IMR-90 (cell line): ENCODE results near the gene NFKBIA. TPM values are rescaled to one million over a fixed set of nuclear protein-coding genes. Genes with fewer than 3 reads are reported as not detected.

ENCODE experiments used
- ATAC-seq: fragments of 200-7000 bp; cut with Tn5 transposase; 2 replicates; pipeline ENCODE4 v1.9.1; 2020; ENCODE audit warnings: low read depth, mild to moderate bottlenecking, moderate library complexity
- BruUV-seq: library from RNA; stranded (reverse); fragments of 400-500 nt; replicated peaks from 2 replicates; lab custom pipeline; 2021; lab: Mats Ljungman, UMichigan
- CTCF ChIA-PET: fragments of 300-600 bp; formaldehyde crosslinking; extraction: SDS; loops from one replicate; lab custom pipeline; 2021; ENCODE audit warnings: antibody characterized with exemption; lab: Yijun Ruan, JAX
- POLR2A ChIA-PET: fragments of 300-600 bp; sonication (Branson Sonifier 250); formaldehyde crosslinking; loops from one replicate; lab custom pipeline; 2022; ENCODE audit warnings: antibody characterized with exemption; ENCODE audit not compliant: unreplicated experiment; lab: Charles Lee
- DNase-seq: peaks from one replicate; pipeline ENCODE4 v3.0.0; 2013
- H2AFZ ChIP-seq: replicated peaks from 2 replicates; pipeline ENCODE3; 2013; ENCODE audit warnings: low read length, mild to moderate bottlenecking; ENCODE audit not compliant: poor library complexity
- H2AK5ac ChIP-seq: 2 replicates; pipeline ENCODE4 v1.6.1; 2013; ENCODE audit warnings: low read depth, low read length, inconsistent platforms
- H2AK9ac ChIP-seq: replicated peaks from 2 replicates; pipeline ENCODE3; 2013; ENCODE audit warnings: mild to moderate bottlenecking, low read depth, low read length, moderate library complexity; ENCODE audit not compliant: poor library complexity
- H2BK120ac ChIP-seq: 2 replicates; pipeline ENCODE4 v1.6.1; 2013; ENCODE audit warnings: low read depth, low read length, inconsistent platforms
- H2BK15ac ChIP-seq: 3 replicates; pipeline ENCODE4 v1.6.1; 2013; ENCODE audit warnings: low read depth, low read length, inconsistent platforms
- H2BK20ac ChIP-seq: 2 replicates; pipeline ENCODE4 v1.6.1; 2013; ENCODE audit warnings: low read depth, mild to moderate bottlenecking, inconsistent platforms, low read length, moderate library complexity
- H2BK5ac ChIP-seq: 2 replicates; pipeline ENCODE4 v1.6.1; 2013; ENCODE audit warnings: mild to moderate bottlenecking, low read depth, low read length, inconsistent platforms; ENCODE audit not compliant: poor library complexity, severe bottlenecking
- H3K14ac ChIP-seq: replicated peaks from 2 replicates; pipeline ENCODE4 v1.6.1; 2013; ENCODE audit warnings: low read depth, low read length, inconsistent platforms
- H3K18ac ChIP-seq: 2 replicates; pipeline ENCODE4 v1.6.1; 2013; ENCODE audit warnings: low read depth, low read length, control low read depth
- H3K23ac ChIP-seq: 2 replicates; pipeline ENCODE4 v1.6.1; 2013; ENCODE audit warnings: low read depth, low read length, inconsistent platforms
- H3K27ac ChIP-seq: 2 replicates; pipeline ENCODE4 v1.5.1; 2013; ENCODE audit warnings: mild to moderate bottlenecking, control low read depth, low read length; ENCODE audit not compliant: insufficient read depth
- H3K27me3 ChIP-seq: 2 replicates; pipeline ENCODE4 v1.6.1; 2013; ENCODE audit warnings: low read length; ENCODE audit not compliant: control insufficient read depth, insufficient read depth
- H3K36me3 ChIP-seq: 2 replicates; pipeline ENCODE4 v1.6.1; 2013; ENCODE audit warnings: low read length, mixed read lengths; ENCODE audit not compliant: control insufficient read depth, insufficient read depth
- H3K4ac ChIP-seq: 2 replicates; pipeline ENCODE4 v1.6.1; 2013; ENCODE audit warnings: low read depth, low read length, inconsistent platforms
- H3K4me1 ChIP-seq: 2 replicates; pipeline ENCODE4 v1.6.1; 2013; ENCODE audit warnings: low read length, mixed read lengths; ENCODE audit not compliant: control insufficient read depth, insufficient read depth
- H3K4me2 ChIP-seq: 2 replicates; pipeline ENCODE4 v1.6.1; 2013; ENCODE audit warnings: low read depth, mild to moderate bottlenecking, control low read depth, low read length, moderate library complexity
- H3K4me3 ChIP-seq: 2 replicates; pipeline ENCODE4 v1.5.1; 2013; ENCODE audit warnings: low read depth, mild to moderate bottlenecking, control low read depth, low read length, moderate library complexity; ENCODE audit not compliant: insufficient read depth
- H3K56ac ChIP-seq: 2 replicates; pipeline ENCODE4 v1.6.1; 2013; ENCODE audit warnings: low read length, inconsistent platforms; ENCODE audit not compliant: insufficient read depth; ENCODE audit errors: extremely low read depth
- H3K79me1 ChIP-seq, 2 experiments: 2 replicates each; pipeline ENCODE4 v1.6.1; 2013; ENCODE audit warnings: low read length in 2 of 2, inconsistent platforms in 1 of 2, low read depth in 1 of 2
- H3K9ac ChIP-seq: 2 replicates; pipeline ENCODE4 v1.6.1; 2013; ENCODE audit warnings: low read depth, low read length, control low read depth
- H3K9me1 ChIP-seq: 2 replicates; pipeline ENCODE4 v1.6.1; 2013; ENCODE audit warnings: low read length, inconsistent platforms; ENCODE audit not compliant: insufficient read depth
- H3K9me3 ChIP-seq: 2 replicates; pipeline ENCODE4 v1.6.1; 2013; ENCODE audit warnings: low read length; ENCODE audit not compliant: control insufficient read depth, insufficient read depth
- H4K20me1 ChIP-seq: 2 replicates; pipeline ENCODE4 v1.6.1; 2013; ENCODE audit warnings: low read length, inconsistent platforms; ENCODE audit not compliant: insufficient read depth
- H4K5ac ChIP-seq: 2 replicates; pipeline ENCODE4 v1.6.1; 2013; ENCODE audit warnings: mild to moderate bottlenecking, low read depth, low read length, control low read depth
- H4K8ac ChIP-seq, 2 experiments: 2 replicates each; pipeline ENCODE4 v1.6.1; 2013; ENCODE audit warnings: low read depth in 2 of 2, low read length in 2 of 2, control low read depth in 1 of 2, inconsistent platforms in 1 of 2
- H4K91ac ChIP-seq: 2 replicates; pipeline ENCODE4 v1.6.1; 2013; ENCODE audit warnings: low read depth, low read length, inconsistent platforms; ENCODE audit not compliant: insufficient read depth
- BHLHE40 ChIP-seq: fragments of 150-350 bp; IDR thresholded peaks from 2 replicates; pipeline ENCODE4 v1.6.1; 2016; ENCODE audit warnings: mild to moderate bottlenecking, low read depth, low read length
- CEBPB ChIP-seq: IDR thresholded peaks from 2 replicates; pipeline ENCODE4 v1.6.1; 2012; ENCODE audit warnings: low read depth, low read length, improper control_type of control experiment
- CHD1 ChIP-seq: IDR thresholded peaks from 2 replicates; pipeline ENCODE4 v1.6.1; 2012; ENCODE audit warnings: low read depth, low read length, improper control_type of control experiment
- CTCF ChIP-seq: conservative IDR thresholded peaks from 2 replicates; pipeline ENCODE4 v1.5.1; 2012; ENCODE audit warnings: mild to moderate bottlenecking, low read depth, low read length, improper control_type of control experiment
- ELK1 ChIP-seq: fragments of 150-350 bp; IDR thresholded peaks from 2 replicates; pipeline ENCODE4 v1.6.1; 2016; ENCODE audit warnings: low read depth, mild to moderate bottlenecking, low read length, moderate library complexity, borderline replicate concordance
- FOS ChIP-seq: fragments of 150-350 bp; IDR thresholded peaks from 2 replicates; pipeline ENCODE4 v1.6.1; 2016; ENCODE audit warnings: low read depth, low read length
- MAFK ChIP-seq: IDR thresholded peaks from 2 replicates; pipeline ENCODE4 v1.6.1; 2012; ENCODE audit warnings: low read depth, low read length, improper control_type of control experiment
- MXI1 ChIP-seq: IDR thresholded peaks from 2 replicates; pipeline ENCODE4 v1.6.1; 2012; ENCODE audit warnings: low read depth, mild to moderate bottlenecking, low read length, moderate library complexity, borderline replicate concordance
- NFE2L2 ChIP-seq: fragments of 150-350 bp; IDR thresholded peaks from 2 replicates; pipeline ENCODE4 v1.6.1; 2016; ENCODE audit warnings: low read depth, mild to moderate bottlenecking, low read length
- POLR2A ChIP-seq: IDR thresholded peaks from 2 replicates; pipeline ENCODE4 v1.6.1; 2012; ENCODE audit warnings: mild to moderate bottlenecking, low read depth, low read length
- RAD21 ChIP-seq: IDR thresholded peaks from 2 replicates; pipeline ENCODE4 v1.6.1; 2012; ENCODE audit warnings: low read length, improper control_type of control experiment
- RCOR1 ChIP-seq: IDR thresholded peaks from 2 replicates; pipeline ENCODE4 v1.6.1; 2012; ENCODE audit warnings: mild to moderate bottlenecking, low read length, improper control_type of control experiment; ENCODE audit not compliant: insufficient replicate concordance
- RFX5 ChIP-seq: IDR thresholded peaks from 2 replicates; pipeline ENCODE4 v1.8.0; 2012; ENCODE audit warnings: low read depth, mild to moderate bottlenecking, low read length, moderate library complexity
- SMC3 ChIP-seq: fragments of 150-350 bp; IDR thresholded peaks from 2 replicates; pipeline ENCODE4 v1.6.1; 2016; ENCODE audit warnings: low read depth, mild to moderate bottlenecking, antibody characterized with exemption, low read length, moderate library complexity
- WGBS, 2 experiments: methylation state at CpG; one replicate each; pipeline versions ENCODE4 v1.1.5 to v1.1.7; 2013; ENCODE audit warnings: missing lambda C conversion rate in 2 of 2; ENCODE audit not compliant: insufficient read length in 1 of 2; ENCODE audit errors: extremely low coverage in 2 of 2; 5-methylcytosine and 5-hydroxymethylcytosine counted together
- dilution Hi-C: fragments of 300-500 bp; cut with HindIII; formaldehyde crosslinking; loops from one replicate; pipeline ENCODE4 v1.14.3; 2018; ENCODE audit warnings: low sequenced_read_pairs; ENCODE audit not compliant: unreplicated experiment
- in situ Hi-C: fragments of 300-500 bp; cut with MboI; formaldehyde crosslinking; loops from 3 replicates; pipeline ENCODE4 v1.14.3; 2019; ENCODE audit warnings: low sequenced_read_pairs, inconsistent platforms, mixed read lengths
- intact Hi-C: fragments of 100-400 bp; cut with micrococcal nuclease; formaldehyde crosslinking; loops from 2 replicates; pipeline ENCODE4 v1.10.0; 2022
- polyA plus RNA-seq, 3 experiments: library from polyadenylated mRNA; depleted of rRNA; stranded (reverse); fragments of >200 nt; gene quantifications; 2 replicates each; pipeline ENCODE4 v1.2.3, GENCODE V29; 2012; ENCODE audit warnings: low replicate concordance in 1 of 3
- total RNA-seq: library from RNA; depleted of rRNA; stranded (reverse); fragments of >200 nt; gene quantifications from 2 replicates; pipeline ENCODE4 v1.2.3, GENCODE V29; 2012
- TF ChIP-seq, protein P1 (sequence below): fragments of 150-350 bp; IDR thresholded peaks from 2 replicates; pipeline ENCODE4 v1.6.1; 2017; ENCODE audit warnings: mild to moderate bottlenecking, antibody characterized with exemption, low read length, low read depth

NFKBIA gene
- total and polyA plus RNA-seq, 2 of the 4 experiments (the other 2 are of a cell fraction): 71.1 to 97.1 TPM

DNA sequence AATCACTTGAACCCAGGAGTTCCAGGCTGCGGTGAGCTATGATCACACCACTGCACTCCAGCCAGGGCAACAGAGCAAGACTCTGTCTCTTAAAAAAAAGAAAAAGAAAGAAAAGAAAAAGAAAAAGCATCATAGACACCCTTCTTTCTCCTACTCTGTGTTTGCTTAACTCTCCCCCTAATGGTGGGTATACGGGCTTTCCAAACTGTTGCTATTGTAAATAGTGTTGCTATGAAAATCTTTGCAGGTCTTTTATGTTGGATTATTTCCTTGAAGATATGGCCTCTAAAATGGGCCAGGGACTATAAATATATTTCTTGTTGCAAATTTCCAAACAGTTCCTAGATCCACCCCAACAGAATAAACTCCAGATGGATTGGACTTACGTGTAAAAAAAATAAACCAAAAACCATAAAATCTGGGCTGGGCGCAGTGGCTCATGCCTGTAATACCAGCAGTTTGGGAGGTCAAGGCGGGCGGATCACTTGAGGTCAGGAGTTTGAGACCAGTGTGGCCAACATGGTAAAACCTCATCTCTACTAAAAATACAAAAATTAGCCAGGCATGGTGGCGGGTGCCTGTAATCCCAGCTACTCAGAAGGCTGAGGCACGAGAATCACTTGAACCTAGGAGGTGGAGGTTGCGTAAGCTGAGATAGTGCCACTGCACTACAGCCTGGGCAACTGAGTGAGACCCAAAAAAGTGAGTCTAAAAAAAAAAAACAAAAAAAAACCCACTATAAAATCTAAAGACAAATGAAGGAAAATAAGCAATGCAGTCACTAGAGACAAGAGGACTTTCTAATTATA is 25.9 kb downstream of the NFKBIA start:
- Histone ChIP-seq H3K9ac (no peak overlapping the region), H2AK9ac (no peak overlapping the region), H3K27ac (peak overlapping the region; percentile 26; the same call in 1 of the 2 replicates), H3K27me3 (no peaks in the 10 kb centered on the region), H3K23ac (no peak overlapping the region), H3K4ac (no peak overlapping the region), H3K4me1 (peaks cover 6% of the 10 kb centered on the region), H4K8ac (no peak overlapping the region), H2BK5ac (peak overlapping the region; percentile 5), H3K56ac (no peak overlapping the region), H3K18ac (no peak overlapping the region; the same call in 1 of the 2 replicates), H2AK5ac (no peak overlapping the region; the same call in 1 of the 2 replicates), H3K4me2 (no peak overlapping the region), H3K79me1 (0 out of 4 replicates have a peak, but pooled peaks cover 0 to under 1% of the 10 kb centered on the region in 2 experiments), H3K14ac (no peak overlapping the region), H3K9me1 (peaks cover 6% of the 10 kb centered on the region; the same call in 1 of the 2 replicates), H3K9me3 (no peaks in the 10 kb centered on the region), H4K91ac (no peak overlapping the region), H4K5ac (no peak overlapping the region), H4K20me1 (no peaks in the 10 kb centered on the region), H2BK15ac (no peak overlapping the region), H2BK20ac (no peak overlapping the region), H3K4me3 (no peak overlapping the region), H3K36me3 (no peaks in the 10 kb centered on the region), H2BK120ac (no peak overlapping the region), H2AFZ (no peak overlapping the region)
- intact Hi-C loops (no loop called here), in situ Hi-C loops (no loop called here), dilution Hi-C loops (no loop called here)
- POLR2A ChIA-PET: no interaction called here
- ATAC-seq: no peak
- no TSS peak for BruUV-seq
- WGBS, 2 experiments: no CpG with 5 or more reads among the region's 9 CpGs
- DNase-seq: no peak
- CTCF ChIA-PET: interaction anchor here (0.7 kb wide), 1 partner anchor 81 kb away, joined by 7 read pairs; no protein-coding TSS in a partner anchor
- no peak for TF ChIP-seq POLR2A
- no peak for TF ChIP-seq MAFK
- no peak for TF ChIP-seq NFE2L2
- no peak for TF ChIP-seq BHLHE40
- TF ChIP-seq CTCF: no peak
- TF ChIP-seq FOS: no peak
- no peak for TF ChIP-seq RFX5
- no peak for TF ChIP-seq RCOR1
- TF ChIP-seq, protein P1, sequence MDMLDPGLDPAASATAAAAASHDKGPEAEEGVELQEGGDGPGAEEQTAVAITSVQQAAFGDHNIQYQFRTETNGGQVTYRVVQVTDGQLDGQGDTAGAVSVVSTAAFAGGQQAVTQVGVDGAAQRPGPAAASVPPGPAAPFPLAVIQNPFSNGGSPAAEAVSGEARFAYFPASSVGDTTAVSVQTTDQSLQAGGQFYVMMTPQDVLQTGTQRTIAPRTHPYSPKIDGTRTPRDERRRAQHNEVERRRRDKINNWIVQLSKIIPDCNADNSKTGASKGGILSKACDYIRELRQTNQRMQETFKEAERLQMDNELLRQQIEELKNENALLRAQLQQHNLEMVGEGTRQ: no peak
- no peak for TF ChIP-seq RAD21
- TF ChIP-seq SMC3: no peak
- no peak for TF ChIP-seq MXI1
- TF ChIP-seq CEBPB: no peak; the same call in 1 of the 2 replicates
- no peak for TF ChIP-seq ELK1
- no peak for TF ChIP-seq CHD1
